ENCODE results near the gene PKP1.

GRCh38 chr1:201310986-201311355 is 27.7 kb downstream of the PKP1 start:
- no peak for TF ChIP-seq CTCF (IDR thresholded peaks at IDR 0.05; ENCODE audit: low read depth, low read length, poor library complexity, severe bottlenecking)
- no peak for TF ChIP-seq EZH2phosphoT487 (IDR thresholded peaks at IDR 0.05; ENCODE audit: borderline replicate concordance, low read length)

Measured in DOHH2 (cell line).